Measurements from ENCODE around the gene ZMIZ1. TPM values are rescaled to one million over a fixed set of nuclear protein-coding genes. Genes with fewer than 3 reads are reported as not detected.

ZMIZ1 gene
- polyA plus RNA-seq, 1 donor from 2014 or later = 4.6 TPM

DNA sequence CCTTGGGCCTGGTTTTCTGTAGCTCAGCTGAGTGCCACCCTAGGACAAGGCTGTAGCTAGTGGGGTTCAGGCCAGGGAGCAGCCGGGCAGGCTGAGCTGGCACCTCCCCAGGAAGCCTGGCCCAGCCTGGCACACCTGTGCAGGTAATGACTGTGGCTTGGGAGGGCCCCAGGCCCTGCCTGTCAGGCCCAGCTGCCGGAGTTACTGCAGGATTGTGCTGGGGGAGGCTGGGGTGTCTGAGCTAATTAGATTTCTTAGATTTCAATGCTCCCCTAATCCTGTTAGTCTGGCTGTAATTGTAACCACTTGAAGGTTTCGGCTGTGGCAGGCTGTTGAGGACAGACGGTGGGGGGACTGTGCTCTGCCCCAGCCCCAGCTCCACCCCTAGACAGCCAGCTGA lies 6.0 kb downstream of the ZMIZ1 start:
- Mint-ChIP-seq H3K36me3 (no peaks in the 10 kb centered on the region), H3K4me3 (peak overlapping the region in 1 of 4 donors; percentile 17), H3K27me3 (peaks cover 42% of the 10 kb centered on the region), H3K9me3 (no peaks in the 10 kb centered on the region), H3K27ac (no peak overlapping the region), H3K4me1 (peaks cover 5% of the 10 kb centered on the region in 3 donors)

DNA sequence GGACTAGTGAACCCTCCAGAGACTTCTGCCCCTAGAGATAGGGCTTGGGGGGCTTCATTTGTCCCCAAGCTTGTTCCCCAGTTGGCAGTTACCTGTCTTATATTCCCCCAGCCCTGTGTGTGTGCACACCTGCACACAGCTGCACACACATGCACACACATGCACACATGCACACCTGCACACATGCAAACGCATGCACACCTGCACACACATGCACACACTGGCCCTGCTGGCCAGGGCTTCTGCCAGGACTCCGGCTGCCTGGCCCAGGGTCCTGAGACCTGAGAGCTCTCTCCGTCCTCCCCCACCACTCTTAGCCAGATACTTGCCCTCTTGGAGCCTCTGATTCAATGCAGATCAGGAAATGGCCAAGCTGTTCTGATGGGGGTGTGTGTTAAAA lies 6.7 kb downstream of the ZMIZ1 start:
- Mint-ChIP-seq H3K4me1 (peaks cover 5 to 6% (median 5%) of the 10 kb centered on the region in 3 donors), H3K4me3 (peak overlapping the region in 1 of 4 donors; percentile 58), H3K36me3 (no peaks in the 10 kb centered on the region), H3K27ac (no peak overlapping the region), H3K27me3 (peaks cover 43% of the 10 kb centered on the region), H3K9me3 (no peaks in the 10 kb centered on the region)

GRCh38 chr10:79077488-79078173 lies 8.9 kb downstream of the ZMIZ1 start:
- H3K4me3 Mint-ChIP-seq = no peak overlapping the region

GRCh38 chr10:79078367-79079053 lies 9.7 kb downstream of the ZMIZ1 start:
- Mint-ChIP-seq H3K36me3 (peaks cover 2% of the 10 kb centered on the region), H3K4me3 (no peak overlapping the region), H3K9me3 (peaks cover 0 to 2% (median 0%) of the 10 kb centered on the region in 3 donors), H3K27me3 (peaks cover 35% of the 10 kb centered on the region), H3K27ac (peak overlapping the region in 1 of 3 donors; percentile 46), H3K4me1 (peaks cover 5 to 12% (median 6%) of the 10 kb centered on the region in 3 donors)

More at GRCh38 chr10:79077488-79078173, 8.9 kb downstream of the ZMIZ1 start:
- peaks cover 31% of the 10 kb centered on the region for H3K27me3 Mint-ChIP-seq
- H3K36me3 Mint-ChIP-seq = peaks cover 2% of the 10 kb centered on the region
- H3K9me3 Mint-ChIP-seq = no peaks in the 10 kb centered on the region
- peaks cover 4 to 5% (median 4%) of the 10 kb centered on the region in 3 donors for H3K4me1 Mint-ChIP-seq
- no peak overlapping the region for H3K27ac Mint-ChIP-seq

GRCh38 chr10:79079054-79079397 lies 10.3 kb downstream of the ZMIZ1 start:
- H3K4me1 Mint-ChIP-seq = peaks cover 9 to 17% (median 11%) of the 10 kb centered on the region in 3 donors
- H3K27me3 Mint-ChIP-seq = peaks cover 34% of the 10 kb centered on the region
- peak overlapping the region in 1 of 3 donors; percentile 46 for H3K27ac Mint-ChIP-seq

DNA sequence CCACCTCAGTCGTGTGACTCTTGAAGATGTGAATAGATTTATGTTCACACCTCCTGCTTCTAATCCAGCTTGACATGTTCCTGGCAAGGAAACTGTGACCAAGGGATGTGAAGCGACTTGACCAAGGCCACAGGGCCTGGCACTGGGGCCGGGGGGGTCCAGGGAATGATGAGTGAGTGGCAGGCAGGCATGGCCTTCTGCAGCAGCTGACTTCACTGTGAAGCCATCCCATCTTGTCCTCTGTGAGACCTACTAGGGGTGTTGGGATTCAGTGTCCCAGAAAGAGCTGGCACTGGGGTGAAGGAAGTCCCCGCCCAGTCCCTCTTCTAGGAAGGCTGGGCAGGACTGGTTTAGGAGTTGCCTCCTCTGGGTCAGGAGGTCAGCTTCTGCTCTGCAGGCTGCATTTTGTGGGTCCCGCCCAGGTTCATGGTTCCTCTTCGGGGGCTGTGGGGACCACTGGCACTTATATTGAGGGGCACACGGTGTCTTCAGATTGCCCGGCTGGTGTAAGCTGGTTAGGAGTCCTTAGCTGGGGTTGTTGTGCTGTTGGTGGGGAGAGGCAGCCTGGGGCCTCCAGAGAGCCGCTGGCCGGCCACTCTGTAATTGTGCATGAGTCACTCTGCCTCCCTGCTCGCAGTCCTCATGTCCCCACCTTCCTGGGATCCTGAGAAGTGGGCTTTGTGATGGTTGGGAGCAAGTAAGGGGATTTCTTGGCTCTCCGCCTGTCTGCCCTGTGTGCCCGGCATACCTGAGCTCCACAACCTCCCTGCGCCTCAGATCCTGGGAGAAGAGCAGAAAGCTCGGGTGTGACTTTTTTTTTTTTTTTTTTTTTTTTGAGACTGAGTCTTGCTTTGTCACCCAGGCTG lies 11.0 kb downstream of the ZMIZ1 start:
- Mint-ChIP-seq H3K4me1 (peaks cover 15 to 23% (median 17%) of the 10 kb centered on the region in 3 donors), H3K27ac (peak overlapping the region in 1 of 3 donors; percentile 13), H3K36me3 (peaks cover 2% of the 10 kb centered on the region), H3K9me3 (peaks cover 0 to 2% (median 0%) of the 10 kb centered on the region in 3 donors), H3K27me3 (peaks cover 33% of the 10 kb centered on the region), H3K4me3 (peak overlapping the region in 1 of 4 donors; percentile 68)

More at GRCh38 chr10:79079054-79079397, 10.3 kb downstream of the ZMIZ1 start:
- H3K9me3 Mint-ChIP-seq = peaks cover 0 to 2% (median 0%) of the 10 kb centered on the region in 3 donors
- peaks cover 2% of the 10 kb centered on the region for H3K36me3 Mint-ChIP-seq
- H3K4me3 Mint-ChIP-seq = no peak overlapping the region

DNA sequence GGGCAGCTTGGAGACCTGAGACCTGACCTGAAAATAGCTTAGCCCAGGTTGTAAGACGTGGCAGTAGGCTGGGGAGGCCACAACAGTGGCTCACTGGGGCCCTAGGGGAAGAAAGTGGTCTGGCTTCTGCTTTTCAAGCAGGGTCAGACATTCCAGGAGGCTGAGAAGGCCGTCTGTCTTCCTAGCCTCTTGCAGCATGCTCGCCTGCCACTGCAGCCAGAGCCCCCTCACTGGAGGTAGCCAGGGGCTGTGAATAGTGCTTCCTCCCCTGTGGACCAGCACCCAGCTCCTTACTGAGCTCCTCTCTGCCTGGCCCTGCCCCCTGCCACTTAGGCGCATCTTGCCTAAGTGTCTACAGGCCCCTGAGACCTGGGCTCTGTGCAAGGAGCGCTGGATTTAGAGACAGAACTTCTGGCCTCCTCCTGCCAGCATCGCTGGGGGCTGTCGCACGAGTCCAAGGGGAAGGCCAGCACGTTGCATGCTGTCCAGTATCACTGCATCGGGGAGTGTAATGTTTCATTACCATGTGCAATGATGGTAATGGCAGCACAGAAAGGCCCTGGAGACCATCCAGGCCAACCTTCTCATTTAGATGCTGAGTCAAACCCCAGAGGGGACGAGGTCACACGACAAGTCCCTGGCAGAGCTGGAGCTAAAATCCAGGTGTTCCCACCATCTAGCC lies 12.7 kb downstream of the ZMIZ1 start:
- H3K36me3 Mint-ChIP-seq = peaks cover 2% of the 10 kb centered on the region
- H3K27me3 Mint-ChIP-seq = peaks cover 30% of the 10 kb centered on the region
- H3K27ac Mint-ChIP-seq = no peak overlapping the region
- H3K9me3 Mint-ChIP-seq = peaks cover 0 to 2% (median 0%) of the 10 kb centered on the region in 3 donors
- H3K4me3 Mint-ChIP-seq = no peak overlapping the region
- peaks cover 25 to 32% (median 27%) of the 10 kb centered on the region in 3 donors for H3K4me1 Mint-ChIP-seq

DNA sequence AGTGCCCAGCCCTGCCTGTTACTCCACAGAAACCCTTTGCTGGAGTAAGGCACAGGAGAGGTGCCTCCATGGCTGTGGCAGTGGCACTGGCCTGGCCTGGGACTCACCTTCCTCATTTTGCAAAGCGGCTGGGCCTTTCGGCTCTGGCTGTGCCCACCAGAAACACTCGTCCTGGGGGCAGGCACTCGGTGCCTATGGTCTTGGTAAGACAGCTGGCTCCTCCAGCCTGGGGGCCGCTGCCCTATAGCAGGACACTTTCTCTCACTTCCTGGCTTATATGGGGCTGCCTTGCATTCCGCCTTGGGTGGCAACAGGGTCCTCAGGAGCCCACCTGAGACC lies 13.2 kb downstream of the ZMIZ1 start:
- Mint-ChIP-seq H3K4me1 (peaks cover 25 to 36% (median 27%) of the 10 kb centered on the region in 3 donors), H3K27me3 (peaks cover 30% of the 10 kb centered on the region), H3K9me3 (peaks cover 0 to 2% (median 0%) of the 10 kb centered on the region in 3 donors), H3K36me3 (peaks cover 2% of the 10 kb centered on the region), H3K27ac (no peak overlapping the region), H3K4me3 (peak overlapping the region in 1 of 4 donors; percentile 78)

DNA sequence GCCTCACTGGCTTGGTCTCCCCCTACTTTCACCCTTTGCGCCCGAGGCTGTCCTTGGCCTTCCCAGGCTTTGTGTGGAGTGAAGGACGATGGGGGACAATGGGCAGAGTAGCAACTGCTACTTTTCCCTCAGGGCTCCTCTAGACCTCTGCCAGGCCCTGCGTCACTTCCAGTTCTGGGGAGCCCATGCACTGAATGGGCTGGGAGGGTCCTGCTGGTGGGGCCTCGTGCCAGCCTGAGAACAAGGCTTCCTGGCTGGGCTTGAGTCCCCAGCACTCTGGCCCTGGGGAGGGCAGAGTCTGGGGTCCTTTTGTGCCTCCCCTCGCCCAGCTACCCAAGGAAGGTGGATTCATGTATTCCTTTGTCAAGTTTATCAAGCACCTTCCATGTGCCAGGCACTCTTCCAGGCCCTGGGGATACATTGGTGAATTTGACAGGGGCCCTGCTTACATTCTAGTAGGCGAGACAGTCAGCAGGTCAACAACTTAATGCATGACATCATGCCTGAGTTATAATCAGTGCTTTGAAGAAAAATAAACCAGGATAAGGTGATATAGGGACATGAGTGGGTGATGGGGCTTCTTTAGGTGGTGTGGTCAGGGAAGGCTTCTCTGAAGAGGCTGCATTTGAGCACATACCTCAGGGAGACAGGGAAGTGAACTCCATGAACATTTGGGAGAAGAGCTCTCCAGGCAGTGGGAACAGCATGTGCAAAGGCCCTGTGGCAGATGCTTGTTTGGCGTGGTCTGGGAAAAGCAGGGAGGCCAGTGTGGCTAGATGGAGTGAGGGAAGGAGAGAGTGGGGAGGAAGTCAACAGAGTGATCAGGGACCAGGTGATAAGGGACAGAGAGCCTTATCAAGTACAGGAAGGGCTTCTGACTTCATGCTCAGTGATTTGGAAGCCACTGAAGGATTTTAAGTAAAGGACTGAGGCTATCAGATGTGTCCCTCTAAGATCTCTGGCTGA lies 14.1 kb downstream of the ZMIZ1 start:
- Mint-ChIP-seq H3K4me1 (peaks cover 25 to 41% (median 30%) of the 10 kb centered on the region in 3 donors), H3K27ac (peak overlapping the region; percentile 12 to 59 (median 21)), H3K27me3 (peaks cover 32% of the 10 kb centered on the region), H3K4me3 (peak overlapping the region in 1 of 4 donors; percentile 14), H3K36me3 (peaks cover 2% of the 10 kb centered on the region), H3K9me3 (peaks cover 0 to 2% (median 0%) of the 10 kb centered on the region in 3 donors)

GRCh38 chr10:79084012-79084971 lies 15.5 kb downstream of the ZMIZ1 start:
- H3K4me1 Mint-ChIP-seq = peaks cover 25 to 41% (median 30%) of the 10 kb centered on the region in 3 donors

DNA sequence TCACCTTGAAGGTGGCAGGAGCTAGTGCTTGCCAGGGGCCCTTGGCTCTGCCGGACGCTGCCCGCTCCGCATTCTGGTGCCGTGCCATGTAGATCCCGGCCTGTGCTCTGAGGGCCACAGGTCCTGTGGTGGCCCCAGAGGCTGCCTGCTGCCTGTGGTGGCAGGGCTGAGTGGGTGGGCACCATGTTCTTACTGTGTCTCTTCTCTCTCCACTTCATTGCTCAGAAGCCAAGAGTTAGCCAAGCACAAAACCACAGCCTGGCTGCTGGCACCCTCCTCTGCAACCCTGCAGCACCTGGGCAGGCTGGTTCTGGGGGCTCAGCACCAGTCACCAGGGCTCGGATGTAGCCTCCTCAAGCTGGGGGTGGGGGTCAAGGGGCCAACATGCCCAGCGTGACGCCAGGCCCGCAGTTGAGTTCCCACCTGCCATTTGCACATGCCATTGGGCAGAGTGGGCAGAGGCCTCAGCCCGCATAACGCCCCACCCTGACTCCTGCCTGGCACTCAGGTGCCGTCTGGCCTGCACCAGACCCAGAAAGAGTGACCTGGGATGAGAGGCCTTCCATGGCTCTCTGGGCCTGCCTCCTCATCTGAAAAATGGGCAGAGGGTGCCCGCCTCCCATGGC lies 16.3 kb downstream of the ZMIZ1 start:
- H3K9me3 Mint-ChIP-seq = peaks cover 0 to 2% (median 0%) of the 10 kb centered on the region in 3 donors
- peaks cover 2% of the 10 kb centered on the region for H3K36me3 Mint-ChIP-seq
- H3K27ac Mint-ChIP-seq = peak overlapping the region; percentile 67 to 90 (median 81)
- peaks cover 23 to 41% (median 32%) of the 10 kb centered on the region in 3 donors for H3K4me1 Mint-ChIP-seq
- H3K4me3 Mint-ChIP-seq = peak overlapping the region; percentile 27 to 94 (median 76)
- H3K27me3 Mint-ChIP-seq = peaks cover 33% of the 10 kb centered on the region

More at GRCh38 chr10:79084012-79084971, 15.5 kb downstream of the ZMIZ1 start:
- H3K4me3 Mint-ChIP-seq = peak overlapping the region; percentile 27 to 94 (median 73)
- peaks cover 34% of the 10 kb centered on the region for H3K27me3 Mint-ChIP-seq
- peaks cover 2% of the 10 kb centered on the region for H3K36me3 Mint-ChIP-seq
- H3K9me3 Mint-ChIP-seq = peaks cover 0 to 2% (median 0%) of the 10 kb centered on the region in 3 donors
- H3K27ac Mint-ChIP-seq = peak overlapping the region; percentile 67 to 90 (median 81)

DNA sequence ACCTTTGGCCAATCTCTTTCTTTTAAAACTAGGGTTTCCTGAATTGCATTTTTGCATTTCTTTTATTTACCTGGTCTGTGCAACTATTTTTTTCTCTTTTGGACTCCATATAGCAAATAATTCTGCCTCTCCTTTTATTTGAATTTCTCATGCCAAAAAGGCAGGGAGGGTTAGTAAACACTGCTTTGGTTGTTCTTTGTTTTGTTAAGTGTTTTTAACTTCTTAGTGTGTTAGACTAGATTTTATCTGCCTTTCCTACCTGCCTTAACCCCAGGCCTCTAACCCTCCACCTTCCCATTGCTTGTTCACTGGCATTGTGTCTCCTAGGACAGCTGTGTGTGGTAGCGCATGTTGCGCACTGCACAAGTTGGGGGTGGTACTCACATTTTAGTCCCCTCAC lies 18.1 kb downstream of the ZMIZ1 start:
- H3K27ac Mint-ChIP-seq = no peak overlapping the region
- H3K27me3 Mint-ChIP-seq = peaks cover 35% of the 10 kb centered on the region
- peaks cover 0 to 2% (median 0%) of the 10 kb centered on the region in 3 donors for H3K9me3 Mint-ChIP-seq
- peak overlapping the region in 1 of 4 donors; percentile 43 for H3K4me3 Mint-ChIP-seq
- no peaks in the 10 kb centered on the region for H3K36me3 Mint-ChIP-seq
- H3K4me1 Mint-ChIP-seq = peaks cover 28 to 41% (median 38%) of the 10 kb centered on the region in 3 donors

All from IgD-negative memory B cell (primary cell).